Measurements from ENCODE around the gene NCKAP1. TPM values are rescaled to one million over a fixed set of nuclear protein-coding genes. Genes with fewer than 3 reads are reported as not detected.

Gene NCKAP1
- total and polyA plus RNA-seq, 10 of the 15 experiments (the other 5 are each of a cell fraction or from before 2014, with no cell fraction given) = 0.11 to 1.5 (median 0.52) TPM

- no peak overlapping the region for H3K4me3 ChIP-seq
- H3K9ac ChIP-seq (ENCODE audit: control insufficient read depth, insufficient read depth, low read length) = no peak overlapping the region
- FAIRE-seq (no peak), DNase-seq (ENCODE audit: low read depth, low spot score) (no peak), ATAC-seq (no peak)
- ChIA-PET RAD21 (ENCODE audit: unreplicated experiment) (no interaction called here), SMC1A (ENCODE audit: uncharacterized antibody, unreplicated experiment) (no interaction called here), CTCF (interaction anchor here (0.7 to 2.2 kb wide), 3 partner anchors 15 to 686 kb away, joined by 3 to 5 read pairs (median 4); no protein-coding TSS in a partner anchor), POLR2A (no interaction called here)
- intact Hi-C loops (cut with micrococcal nuclease; ENCODE audit: unreplicated experiment) (no loop called here), in situ Hi-C loops (cut with MboI) (no loop called here)
- H3K79me2 ChIP-seq (ENCODE audit: control insufficient read depth, insufficient read depth, low read length) = no peaks in the 10 kb centered on the region
- no peak overlapping the region for H2AFZ ChIP-seq (ENCODE audit: control insufficient read depth, low read depth, low read length)
- H3K4me1 ChIP-seq (ENCODE audit: control insufficient read depth, insufficient read depth, low read length) = no peaks in the 10 kb centered on the region
- H4K20me1 ChIP-seq (ENCODE audit: control insufficient read depth, insufficient read depth) = no peaks in the 10 kb centered on the region
- H3K27me3 ChIP-seq (replicated peaks in 1 of 2; ENCODE audit: control insufficient read depth in 2 of 2, insufficient read depth in 2 of 2, low read length in 1 of 2) = no peaks in the 10 kb centered on the region; a peak in 1 of 4 replicates
- H3K36me3 ChIP-seq (ENCODE audit: control insufficient read depth in 2 of 2, insufficient read depth in 2 of 2, low read length in 1 of 2) = no peaks in the 10 kb centered on the region
- no peaks in the 10 kb centered on the region for H3K9me3 ChIP-seq (replicated peaks; ENCODE audit: control insufficient read depth, insufficient read depth, low read length)
- no TSS peak for BruUV-seq (replicated peaks)
- WGBS (ENCODE audit: insufficient coverage, insufficient replicate concordance, low lambda C conversion rate, missing lambda C conversion rate) = 55% methylated on average over 8 of the region's 8 CpGs
- no peak overlapping the region for H3K4me2 ChIP-seq (ENCODE audit: control insufficient read depth, insufficient read depth)
- no peak overlapping the region for H3K27ac ChIP-seq (ENCODE audit: control insufficient read depth, insufficient read depth)
- TF ChIP-seq EP300 (IDR thresholded peaks at IDR 0.05; ENCODE audit: borderline replicate concordance in 1 of 2, control insufficient read depth in 1 of 2, low read depth in 2 of 2, low read length in 2 of 2) = no peak
- no peak for TF ChIP-seq HDAC6 (IDR thresholded peaks at IDR 0.05; ENCODE audit: unreplicated experiment)
- TF ChIP-seq, protein P1, sequence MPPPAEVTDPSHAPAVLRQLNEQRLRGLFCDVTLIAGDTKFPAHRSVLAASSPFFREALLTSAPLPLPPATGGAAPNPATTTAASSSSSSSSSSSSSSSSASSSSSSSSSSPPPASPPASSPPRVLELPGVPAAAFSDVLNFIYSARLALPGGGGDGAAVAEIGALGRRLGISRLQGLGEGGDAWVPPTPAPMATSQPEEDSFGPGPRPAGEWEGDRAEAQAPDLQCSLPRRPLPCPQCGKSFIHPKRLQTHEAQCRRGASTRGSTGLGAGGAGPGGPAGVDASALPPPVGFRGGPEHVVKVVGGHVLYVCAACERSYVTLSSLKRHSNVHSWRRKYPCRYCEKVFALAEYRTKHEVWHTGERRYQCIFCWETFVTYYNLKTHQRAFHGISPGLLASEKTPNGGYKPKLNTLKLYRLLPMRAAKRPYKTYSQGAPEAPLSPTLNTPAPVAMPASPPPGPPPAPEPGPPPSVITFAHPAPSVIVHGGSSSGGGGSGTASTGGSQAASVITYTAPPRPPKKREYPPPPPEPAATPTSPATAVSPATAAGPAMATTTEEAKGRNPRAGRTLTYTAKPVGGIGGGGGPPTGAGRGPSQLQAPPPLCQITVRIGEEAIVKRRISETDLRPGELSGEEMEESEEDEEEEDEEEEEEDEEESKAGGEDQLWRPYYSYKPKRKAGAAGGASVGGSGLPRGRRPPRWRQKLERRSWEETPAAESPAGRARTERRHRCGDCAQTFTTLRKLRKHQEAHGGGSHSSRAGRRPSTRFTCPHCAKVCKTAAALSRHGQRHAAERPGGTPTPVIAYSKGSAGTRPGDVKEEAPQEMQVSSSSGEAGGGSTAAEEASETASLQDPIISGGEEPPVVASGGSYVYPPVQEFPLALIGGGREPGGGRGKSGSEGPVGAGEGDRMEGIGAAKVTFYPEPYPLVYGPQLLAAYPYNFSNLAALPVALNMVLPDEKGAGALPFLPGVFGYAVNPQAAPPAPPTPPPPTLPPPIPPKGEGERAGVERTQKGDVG (CRISPR knock-in tag; IDR thresholded peaks at IDR 0.05) = no peak
- TF ChIP-seq, protein P2, sequence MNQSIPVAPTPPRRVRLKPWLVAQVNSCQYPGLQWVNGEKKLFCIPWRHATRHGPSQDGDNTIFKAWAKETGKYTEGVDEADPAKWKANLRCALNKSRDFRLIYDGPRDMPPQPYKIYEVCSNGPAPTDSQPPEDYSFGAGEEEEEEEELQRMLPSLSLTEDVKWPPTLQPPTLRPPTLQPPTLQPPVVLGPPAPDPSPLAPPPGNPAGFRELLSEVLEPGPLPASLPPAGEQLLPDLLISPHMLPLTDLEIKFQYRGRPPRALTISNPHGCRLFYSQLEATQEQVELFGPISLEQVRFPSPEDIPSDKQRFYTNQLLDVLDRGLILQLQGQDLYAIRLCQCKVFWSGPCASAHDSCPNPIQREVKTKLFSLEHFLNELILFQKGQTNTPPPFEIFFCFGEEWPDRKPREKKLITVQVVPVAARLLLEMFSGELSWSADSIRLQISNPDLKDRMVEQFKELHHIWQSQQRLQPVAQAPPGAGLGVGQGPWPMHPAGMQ (IDR thresholded peaks at IDR 0.05; ENCODE audit: borderline replicate concordance) = no peak
- no peak for TF ChIP-seq RBBP5 (conservative IDR thresholded peaks at IDR 0.05)
- no peak for TF ChIP-seq KAT2A (conservative IDR thresholded peaks at IDR 0.05; ENCODE audit: control insufficient read depth, low read depth, low read length)
- no peak for TF ChIP-seq SREBF2 (IDR thresholded peaks at IDR 0.05; ENCODE audit: low read length)
- TF ChIP-seq NFXL1 (IDR thresholded peaks at IDR 0.05; ENCODE audit: borderline replicate concordance) = no peak
- TF ChIP-seq BCL11A (IDR thresholded peaks at IDR 0.05; ENCODE audit: low read depth, low read length) = no peak
- TF ChIP-seq IKZF1 (conservative IDR thresholded peaks at IDR 0.05) = no peak
Observed at GRCh38 chr2:183024339-183025095, 13.7 kb downstream of the NCKAP1 start.
